Mucosa of stomach (tissue), 1 donor: Measurements from ENCODE around the gene CACNA2D4.

Experiments
- H3K27me3 ChIP-seq: one replicate; pipeline ENCODE4 v1.7.0; 2013; ENCODE audit warnings: mild to moderate bottlenecking, low read length; ENCODE audit not compliant: control insufficient read depth, insufficient read depth
- H3K36me3 ChIP-seq: one replicate; pipeline ENCODE4 v1.7.0; 2013; ENCODE audit warnings: low read length; ENCODE audit not compliant: control insufficient read depth, insufficient read depth
- H3K4me1 ChIP-seq: one replicate; pipeline ENCODE4 v1.7.0; 2013; ENCODE audit warnings: mild to moderate bottlenecking, low read length; ENCODE audit not compliant: control insufficient read depth, insufficient read depth
- H3K4me3 ChIP-seq: one replicate; pipeline ENCODE4 v1.7.0; 2013; ENCODE audit warnings: low read length
- H3K9ac ChIP-seq: one replicate; pipeline ENCODE4 v1.7.0; 2013; ENCODE audit warnings: mild to moderate bottlenecking, low read length, moderate library complexity
- H3K9me3 ChIP-seq: one replicate; pipeline ENCODE4 v1.7.0; 2013; ENCODE audit warnings: mild to moderate bottlenecking, low read length, moderate library complexity; ENCODE audit not compliant: control insufficient read depth
- donor health status: Pancreatic carcinoma.

The CACNA2D4 gene

DNA sequence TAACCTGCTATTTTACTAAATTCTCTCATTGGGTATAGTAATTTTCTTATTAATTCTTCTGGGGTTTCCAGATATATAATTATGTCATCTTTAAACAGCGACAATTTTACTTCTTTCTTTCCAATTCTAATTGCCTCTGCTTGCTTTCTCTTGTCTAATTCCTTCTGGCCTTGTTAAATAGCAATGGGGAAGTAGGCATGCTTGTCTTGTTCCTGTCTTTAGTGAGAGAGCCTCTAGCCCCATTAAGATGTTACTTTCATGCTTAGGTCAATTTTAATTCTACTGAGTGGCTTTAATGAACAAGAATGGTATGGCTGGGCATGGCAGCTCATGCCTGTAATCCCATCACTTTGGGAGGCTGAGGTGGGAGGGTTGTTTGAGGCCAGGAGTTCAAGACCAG, 66.4 kb downstream of the CACNA2D4 start:
- Histone ChIP-seq H3K36me3 (no peaks in the 10 kb centered on the region), H3K9me3 (no peaks in the 10 kb centered on the region), H3K4me1 (no peaks in the 10 kb centered on the region), H3K4me3 (no peak overlapping the region), H3K9ac (no peak overlapping the region), H3K27me3 (peaks cover under 1% of the 10 kb centered on the region)

GRCh38 chr12:1851151-1851701, 67.2 kb downstream of the CACNA2D4 start:
- Histone ChIP-seq H3K9me3 (no peaks in the 10 kb centered on the region), H3K36me3 (no peaks in the 10 kb centered on the region), H3K4me1 (no peaks in the 10 kb centered on the region), H3K27me3 (no peaks in the 10 kb centered on the region), H3K9ac (no peak overlapping the region), H3K4me3 (no peak overlapping the region)

GRCh38 chr12:1848745-1849144, 69.7 kb downstream of the CACNA2D4 start:
- no peaks in the 10 kb centered on the region for H3K36me3 ChIP-seq
- no peak overlapping the region for H3K4me3 ChIP-seq
- no peaks in the 10 kb centered on the region for H3K4me1 ChIP-seq
- peaks cover 6% of the 10 kb centered on the region for H3K27me3 ChIP-seq
- no peaks in the 10 kb centered on the region for H3K9me3 ChIP-seq
- no peak overlapping the region for H3K9ac ChIP-seq

- Histone ChIP-seq H3K9ac (no peak overlapping the region), H3K4me3 (no peak overlapping the region), H3K36me3 (no peaks in the 10 kb centered on the region), H3K27me3 (peaks cover 7% of the 10 kb centered on the region), H3K4me1 (no peaks in the 10 kb centered on the region), H3K9me3 (no peaks in the 10 kb centered on the region)
Observed at GRCh38 chr12:1848146-1848545, 70.3 kb downstream of the CACNA2D4 start.

GRCh38 chr12:1847411-1847810, 71.0 kb downstream of the CACNA2D4 start:
- Histone ChIP-seq H3K9me3 (no peaks in the 10 kb centered on the region), H3K4me1 (no peaks in the 10 kb centered on the region), H3K27me3 (peaks cover 12% of the 10 kb centered on the region), H3K36me3 (no peaks in the 10 kb centered on the region), H3K4me3 (no peak overlapping the region), H3K9ac (no peak overlapping the region)

DNA sequence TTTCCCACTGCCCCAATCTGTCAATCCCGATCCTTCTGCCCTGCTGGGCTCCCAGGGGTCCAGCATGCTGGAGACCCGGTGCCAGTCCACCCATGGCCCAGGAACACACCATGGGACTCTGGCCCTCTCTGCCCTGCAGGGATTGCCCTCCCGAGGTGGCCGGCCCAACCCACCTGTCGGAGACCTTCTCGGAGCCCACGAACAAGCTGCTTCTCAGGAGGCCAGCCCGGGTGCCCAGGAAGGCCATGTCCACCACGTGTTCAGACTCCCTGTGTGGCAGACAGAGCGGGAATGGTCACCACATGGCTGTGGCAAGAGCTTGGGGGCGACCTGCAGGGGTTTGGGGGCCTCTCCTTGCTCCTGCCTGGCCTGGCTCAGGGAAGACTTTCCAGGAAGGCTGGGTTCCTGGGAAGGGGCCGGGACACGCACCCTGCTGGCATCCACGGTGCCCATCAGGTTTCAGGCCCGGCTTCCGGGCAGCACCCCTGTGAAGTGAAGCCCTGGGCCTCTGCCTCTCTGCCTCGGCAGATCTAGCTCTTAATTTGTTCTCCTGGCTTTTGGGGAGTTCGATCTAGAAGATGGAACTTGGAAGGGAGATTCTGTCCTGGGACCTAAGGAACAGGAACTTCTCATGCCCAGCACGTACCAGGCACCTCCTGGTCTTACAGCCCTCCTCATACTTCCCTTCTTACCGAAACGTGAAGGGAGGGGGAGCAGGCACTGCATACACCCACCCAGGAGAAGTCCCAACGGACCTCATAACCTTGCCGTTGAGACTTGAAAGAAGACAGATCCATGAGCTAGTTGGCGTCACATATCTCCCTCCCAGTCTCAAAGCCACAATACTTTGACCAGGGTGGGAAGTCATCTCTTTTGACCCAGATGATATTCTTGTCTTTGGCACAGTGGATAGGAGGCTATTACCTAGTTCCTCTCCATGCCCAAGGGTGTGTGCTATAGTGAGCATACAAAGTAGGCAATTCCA, 71.7 kb downstream of the CACNA2D4 start:
- no peaks in the 10 kb centered on the region for H3K9me3 ChIP-seq
- H3K4me3 ChIP-seq = no peak overlapping the region
- peaks cover 15% of the 10 kb centered on the region for H3K27me3 ChIP-seq
- no peaks in the 10 kb centered on the region for H3K4me1 ChIP-seq
- no peaks in the 10 kb centered on the region for H3K36me3 ChIP-seq
- no peak overlapping the region for H3K9ac ChIP-seq

DNA sequence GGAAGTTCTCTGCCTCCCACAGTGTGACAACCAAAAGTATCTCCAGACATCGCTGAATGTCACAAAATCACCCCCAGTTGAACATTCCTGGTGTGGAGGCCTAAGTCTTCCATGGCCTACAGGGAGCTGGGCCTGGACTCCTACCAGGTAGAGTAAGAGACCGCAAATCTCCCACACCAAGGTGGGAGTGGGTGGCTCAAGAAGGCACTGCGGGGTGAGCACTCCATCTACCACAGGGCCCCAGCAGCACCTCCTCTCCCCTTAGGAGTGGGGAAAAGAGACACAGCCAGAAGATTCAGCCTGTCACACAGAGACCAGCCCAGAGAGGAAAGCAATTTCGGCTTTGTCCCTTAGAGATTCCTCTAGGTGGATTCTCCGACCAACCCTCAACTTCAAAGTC, 72.6 kb downstream of the CACNA2D4 start:
- H3K36me3 ChIP-seq = no peaks in the 10 kb centered on the region
- no peaks in the 10 kb centered on the region for H3K9me3 ChIP-seq
- no peak overlapping the region for H3K9ac ChIP-seq
- peaks cover 15% of the 10 kb centered on the region for H3K27me3 ChIP-seq
- no peaks in the 10 kb centered on the region for H3K4me1 ChIP-seq
- H3K4me3 ChIP-seq = no peak overlapping the region

GRCh38 chr12:1845427-1845826, 73.0 kb downstream of the CACNA2D4 start:
- H3K27me3 ChIP-seq = peaks cover 15% of the 10 kb centered on the region
- no peak overlapping the region for H3K9ac ChIP-seq
- H3K4me1 ChIP-seq = no peaks in the 10 kb centered on the region
- no peak overlapping the region for H3K4me3 ChIP-seq
- H3K36me3 ChIP-seq = no peaks in the 10 kb centered on the region
- H3K9me3 ChIP-seq = no peaks in the 10 kb centered on the region

- H3K36me3 ChIP-seq = no peaks in the 10 kb centered on the region
- H3K4me3 ChIP-seq = no peak overlapping the region
- H3K9ac ChIP-seq = no peak overlapping the region
- peaks cover 15% of the 10 kb centered on the region for H3K27me3 ChIP-seq
- H3K9me3 ChIP-seq = no peaks in the 10 kb centered on the region
- H3K4me1 ChIP-seq = no peaks in the 10 kb centered on the region
Observed at GRCh38 chr12:1844661-1845409, 73.6 kb downstream of the CACNA2D4 start.

DNA sequence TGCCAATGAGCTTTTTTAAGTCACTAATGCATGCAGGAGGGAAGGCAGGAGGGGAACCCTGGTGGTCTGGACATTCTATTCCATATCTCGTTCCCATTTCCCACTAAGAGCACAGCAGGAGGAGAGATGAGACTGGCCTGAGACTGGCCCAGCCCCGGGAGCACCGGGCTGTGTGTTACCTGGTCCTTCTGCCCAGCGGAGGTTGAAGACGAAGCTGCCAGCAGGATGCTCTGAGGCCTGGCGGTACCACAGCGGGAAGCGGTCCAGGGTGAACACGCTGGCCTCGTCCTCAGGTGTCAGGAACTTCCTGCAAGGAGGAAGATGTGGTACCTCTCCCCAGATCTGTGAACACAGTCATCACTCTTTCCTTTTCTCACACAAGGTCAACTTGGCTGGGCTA, 74.2 kb downstream of the CACNA2D4 start:
- H3K4me3 ChIP-seq = no peak overlapping the region
- H3K4me1 ChIP-seq = no peaks in the 10 kb centered on the region
- peaks cover 15% of the 10 kb centered on the region for H3K27me3 ChIP-seq
- H3K9ac ChIP-seq = no peak overlapping the region
- no peaks in the 10 kb centered on the region for H3K36me3 ChIP-seq
- no peaks in the 10 kb centered on the region for H3K9me3 ChIP-seq

DNA sequence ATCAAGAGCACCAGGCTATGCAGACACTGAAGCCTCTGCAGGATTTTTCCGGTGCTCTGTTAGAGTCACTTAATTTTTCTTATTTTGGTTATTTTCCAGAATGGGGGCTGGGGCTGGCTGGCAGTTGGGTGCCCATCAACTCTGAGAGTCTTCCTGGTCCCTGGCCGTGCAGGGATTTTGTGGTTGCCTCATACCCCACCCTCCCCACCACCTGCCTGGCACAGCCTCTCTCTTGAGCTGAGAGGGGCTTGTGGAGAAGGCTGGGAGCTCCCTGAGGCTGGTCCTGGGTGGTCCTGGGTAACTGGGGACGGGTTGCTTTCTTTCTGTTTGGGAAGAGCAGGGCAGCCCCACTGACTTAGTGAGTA, 74.8 kb downstream of the CACNA2D4 start:
- Histone ChIP-seq H3K36me3 (no peaks in the 10 kb centered on the region), H3K9me3 (no peaks in the 10 kb centered on the region), H3K9ac (no peak overlapping the region), H3K4me1 (no peaks in the 10 kb centered on the region), H3K4me3 (no peak overlapping the region), H3K27me3 (peaks cover 15% of the 10 kb centered on the region)
